HEK293T (cell line): ENCODE results near the gene SEMA4C.

Experiments
- CTCF ChIA-PET: fragments of 350-600 bp; formaldehyde crosslinking; extraction: SDS; loops from one replicate; lab custom pipeline; 2021; ENCODE audit warnings: antibody characterized with exemption, inconsistent platforms; lab: Yijun Ruan, JAX
- POLR2A ChIA-PET: fragments of 350-600 bp; formaldehyde crosslinking; extraction: SDS; loops from one replicate; lab custom pipeline; 2020; ENCODE audit warnings: antibody characterized with exemption, inconsistent platforms; lab: Yijun Ruan, JAX
- DNase-seq: peaks from one replicate; pipeline ENCODE4 v3.0.0; 2012; ENCODE audit warnings: mixed read lengths; ENCODE audit errors: extremely low spot score
- ARNT ChIP-seq: fragments of 450-650 bp; IDR thresholded peaks from 2 replicates; pipeline ENCODE4 v1.6.1; 2017; ENCODE audit warnings: mild to moderate bottlenecking
- BHLHE40 ChIP-seq: fragments of 450-650 bp; IDR thresholded peaks from 2 replicates; pipeline ENCODE4 v1.6.1; 2016; ENCODE audit warnings: mild to moderate bottlenecking, moderate library complexity, borderline replicate concordance
- CTBP1 ChIP-seq: fragments of 450-650 bp; IDR thresholded peaks from 2 replicates; pipeline ENCODE4 v1.6.1; 2016; ENCODE audit warnings: borderline replicate concordance
- ELF4 ChIP-seq: fragments of 450-650 bp; IDR thresholded peaks from 2 replicates; pipeline ENCODE4 v1.6.1; 2017; ENCODE audit warnings: antibody characterized with exemption
- FOXA1 ChIP-seq: fragments of 450-650 bp; IDR thresholded peaks from 2 replicates; pipeline ENCODE4 v1.6.1; 2016; ENCODE audit warnings: mild to moderate bottlenecking
- FOXK2 ChIP-seq: fragments of 450-650 bp; IDR thresholded peaks from 2 replicates; pipeline ENCODE4 v1.6.1; 2016; ENCODE audit warnings: mild to moderate bottlenecking
- FOXM1 ChIP-seq: fragments of 450-650 bp; IDR thresholded peaks from 2 replicates; pipeline ENCODE4 v1.6.1; 2017; ENCODE audit warnings: mild to moderate bottlenecking, borderline replicate concordance
- HDGF ChIP-seq: fragments of 450-650 bp; IDR thresholded peaks from 2 replicates; pipeline ENCODE4 v1.6.1; 2017; ENCODE audit warnings: antibody characterized with exemption, borderline replicate concordance
- L3MBTL2 ChIP-seq: fragments of 450-650 bp; conservative IDR thresholded peaks from 2 replicates; pipeline ENCODE4 v1.6.1; 2016; ENCODE audit warnings: mild to moderate bottlenecking
- LEF1 ChIP-seq: fragments of 450-650 bp; IDR thresholded peaks from 2 replicates; pipeline ENCODE4 v1.6.1; 2017; ENCODE audit warnings: mild to moderate bottlenecking, borderline replicate concordance
- NFRKB ChIP-seq: fragments of 450-650 bp; IDR thresholded peaks from 2 replicates; pipeline ENCODE4 v1.6.1; 2016; ENCODE audit warnings: mild to moderate bottlenecking, moderate library complexity
- SP1 ChIP-seq: fragments of 450-650 bp; IDR thresholded peaks from 2 replicates; pipeline ENCODE4 v1.6.1; 2017
- SUZ12 ChIP-seq: fragments of 450-650 bp; IDR thresholded peaks from 2 replicates; pipeline ENCODE4 v1.6.1; 2016; ENCODE audit warnings: mild to moderate bottlenecking
- TARDBP ChIP-seq: fragments of 450-650 bp; IDR thresholded peaks from 2 replicates; pipeline ENCODE4 v1.6.1; 2016
- ZNF384 ChIP-seq: fragments of 450-650 bp; IDR thresholded peaks from 2 replicates; pipeline ENCODE4 v1.6.1; 2016
- TF ChIP-seq, protein P1 (sequence below): fragments of 450-650 bp; IDR thresholded peaks from 2 replicates; pipeline ENCODE4 v1.6.1; 2016

Gene SEMA4C

DNA sequence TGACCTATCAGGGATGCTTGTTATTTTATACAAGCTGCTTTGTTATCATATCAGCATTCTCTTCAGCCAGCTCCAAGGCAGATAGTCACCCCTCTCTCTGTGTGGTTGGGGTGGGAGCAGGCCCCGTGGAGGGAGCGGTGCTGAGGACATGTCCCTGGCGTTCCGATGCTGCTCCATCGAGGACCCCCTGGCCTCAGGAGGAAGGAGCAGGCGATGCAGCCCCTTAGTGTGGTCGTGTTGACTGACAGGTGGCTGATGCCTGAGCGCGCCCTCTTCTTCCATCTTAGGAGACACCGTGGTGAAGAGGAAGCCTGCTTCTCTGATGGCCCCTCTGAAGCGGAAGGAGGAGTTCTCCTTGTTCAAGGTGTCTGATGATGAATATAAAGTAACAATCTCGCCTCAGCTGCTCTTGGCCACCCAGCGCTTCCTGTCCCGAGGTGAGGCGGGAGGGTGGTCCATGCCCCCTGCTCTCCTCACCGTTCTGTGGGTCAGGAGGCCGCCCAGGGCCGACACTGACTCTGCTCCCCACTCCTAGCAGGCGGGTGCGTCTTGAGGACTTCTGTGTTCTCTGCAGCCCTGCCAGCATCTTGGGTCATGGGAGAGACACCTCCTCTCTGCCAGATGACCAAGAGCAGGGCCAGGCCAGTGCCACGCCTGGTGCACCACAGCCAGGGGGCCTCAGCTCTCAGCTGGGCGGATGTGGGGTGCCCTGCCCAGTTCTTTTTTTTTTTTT, 43.2 kb downstream of the SEMA4C start:
- TF ChIP-seq CTBP1 (no peak), ZNF384 (no peak), LEF1 (no peak), TARDBP (no peak), FOXK2 (no peak), L3MBTL2 (no peak), HDGF (no peak), BHLHE40 (no peak), SUZ12 (no peak), FOXA1 (no peak), ELF4 (no peak), SP1 (no peak), ARNT (no peak), NFRKB (no peak), FOXM1 (no peak)
- TF ChIP-seq, protein P1, sequence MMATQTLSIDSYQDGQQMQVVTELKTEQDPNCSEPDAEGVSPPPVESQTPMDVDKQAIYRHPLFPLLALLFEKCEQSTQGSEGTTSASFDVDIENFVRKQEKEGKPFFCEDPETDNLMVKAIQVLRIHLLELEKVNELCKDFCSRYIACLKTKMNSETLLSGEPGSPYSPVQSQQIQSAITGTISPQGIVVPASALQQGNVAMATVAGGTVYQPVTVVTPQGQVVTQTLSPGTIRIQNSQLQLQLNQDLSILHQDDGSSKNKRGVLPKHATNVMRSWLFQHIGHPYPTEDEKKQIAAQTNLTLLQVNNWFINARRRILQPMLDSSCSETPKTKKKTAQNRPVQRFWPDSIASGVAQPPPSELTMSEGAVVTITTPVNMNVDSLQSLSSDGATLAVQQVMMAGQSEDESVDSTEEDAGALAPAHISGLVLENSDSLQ: no peak
- DNase-seq: no peak
- ChIA-PET POLR2A (no interaction called here), CTCF (no interaction called here)

DNA sequence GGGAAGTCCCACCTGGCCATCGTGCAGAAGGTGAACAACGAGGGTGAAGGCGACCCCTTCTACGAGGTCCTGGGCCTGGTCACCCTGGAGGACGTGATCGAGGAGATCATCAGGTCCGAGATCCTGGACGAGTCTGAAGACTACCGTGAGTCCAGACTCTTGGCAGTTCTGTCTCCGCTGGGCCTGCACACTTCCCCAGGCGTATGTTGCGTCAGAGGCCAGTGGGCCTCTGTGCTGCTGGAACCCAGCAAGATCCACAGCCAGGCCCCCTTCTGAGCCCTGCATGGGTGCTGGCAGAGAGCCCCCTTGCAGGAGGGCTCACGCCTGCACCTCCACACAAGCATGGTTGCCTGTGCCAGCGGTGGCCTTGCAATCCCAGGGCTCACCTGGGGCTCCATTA, 44.8 kb downstream of the SEMA4C start:
- CTCF ChIA-PET: no interaction called here
- TF ChIP-seq HDGF: no peak
- TF ChIP-seq CTBP1: no peak
- no peak for TF ChIP-seq FOXM1
- no peak for TF ChIP-seq ZNF384
- no peak for TF ChIP-seq L3MBTL2
- no peak for TF ChIP-seq BHLHE40
- no peak for TF ChIP-seq SP1
- no peak for TF ChIP-seq NFRKB
- TF ChIP-seq FOXK2: no peak
- no peak for TF ChIP-seq SUZ12
- TF ChIP-seq, protein P1: no peak
- no peak for TF ChIP-seq ELF4
- TF ChIP-seq LEF1: no peak
- no peak for TF ChIP-seq TARDBP
- no peak for TF ChIP-seq FOXA1
- TF ChIP-seq ARNT: no peak
- DNase-seq: no peak
- POLR2A ChIA-PET: no interaction called here

DNA sequence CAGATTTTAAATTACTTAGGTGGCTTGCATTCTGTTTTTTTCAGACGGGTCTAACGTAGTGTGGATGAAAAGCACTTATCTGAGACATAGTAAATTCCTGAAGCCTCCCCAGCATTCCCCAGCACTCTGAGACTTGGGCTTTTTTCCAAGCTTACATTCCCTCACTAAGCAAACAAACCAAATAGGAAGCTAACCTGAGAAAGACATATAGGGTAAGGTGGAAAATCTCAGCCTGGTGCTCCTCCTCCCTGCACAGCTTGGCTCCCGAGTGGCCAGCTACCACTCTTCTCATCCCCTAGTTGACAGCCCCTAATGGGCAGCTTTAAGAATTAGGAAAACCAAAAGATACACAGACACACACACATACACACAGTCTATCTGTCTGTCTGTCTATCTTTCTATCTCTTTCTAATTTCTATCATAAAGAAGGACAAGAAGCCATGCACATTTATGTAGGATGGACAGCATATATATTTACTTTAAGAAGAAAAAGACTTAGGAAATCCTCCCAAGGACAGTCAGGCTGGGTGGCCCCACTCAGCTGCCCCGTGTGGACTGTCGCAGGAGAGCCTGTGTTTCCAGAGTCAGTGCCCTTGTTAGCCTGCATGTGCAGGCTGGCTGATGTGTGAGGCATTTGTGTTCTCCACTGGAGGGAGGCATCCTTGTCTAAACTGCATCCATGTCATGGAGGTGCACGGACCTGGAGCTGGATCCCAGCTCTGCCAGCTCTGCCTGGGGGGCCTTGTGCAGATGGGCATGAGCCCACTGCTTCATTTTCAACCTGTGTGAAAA, 45.6 kb downstream of the SEMA4C start:
- no peak for DNase-seq
- ChIA-PET CTCF (no interaction called here), POLR2A (no interaction called here)
- TF ChIP-seq LEF1 (no peak), HDGF (no peak), L3MBTL2 (no peak), BHLHE40 (no peak), FOXA1 (no peak)

DNA sequence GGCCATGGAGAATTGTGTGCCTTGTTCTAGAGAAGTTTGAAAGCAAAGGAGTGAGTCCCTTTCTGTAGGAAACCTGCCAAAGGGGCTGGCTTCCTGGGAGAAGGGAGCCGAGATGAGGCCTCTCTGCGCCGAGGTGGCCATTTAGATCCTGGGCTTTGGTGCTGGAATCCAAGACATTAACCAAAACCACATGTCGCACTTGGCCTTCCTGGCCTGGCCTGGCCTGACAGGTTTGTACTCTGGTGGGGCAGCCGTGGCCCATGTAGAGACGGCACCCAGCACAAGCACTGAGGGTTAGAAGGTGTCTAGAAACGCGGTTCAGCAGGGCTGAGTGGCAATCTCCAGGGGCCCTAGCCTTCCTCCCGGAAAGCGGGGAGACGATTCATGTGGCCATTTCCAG, 46.7 kb downstream of the SEMA4C start:
- no peak for TF ChIP-seq SP1
- TF ChIP-seq HDGF: no peak
- TF ChIP-seq CTBP1: no peak
- TF ChIP-seq LEF1: no peak
- no peak for TF ChIP-seq NFRKB
- TF ChIP-seq ELF4: no peak
- no peak for TF ChIP-seq FOXK2
- TF ChIP-seq FOXA1: no peak
- no peak for TF ChIP-seq TARDBP
- TF ChIP-seq ARNT: no peak
- TF ChIP-seq SUZ12: no peak
- TF ChIP-seq ZNF384: no peak
- no peak for DNase-seq
- ChIA-PET POLR2A (no interaction called here), CTCF (no interaction called here)

DNA sequence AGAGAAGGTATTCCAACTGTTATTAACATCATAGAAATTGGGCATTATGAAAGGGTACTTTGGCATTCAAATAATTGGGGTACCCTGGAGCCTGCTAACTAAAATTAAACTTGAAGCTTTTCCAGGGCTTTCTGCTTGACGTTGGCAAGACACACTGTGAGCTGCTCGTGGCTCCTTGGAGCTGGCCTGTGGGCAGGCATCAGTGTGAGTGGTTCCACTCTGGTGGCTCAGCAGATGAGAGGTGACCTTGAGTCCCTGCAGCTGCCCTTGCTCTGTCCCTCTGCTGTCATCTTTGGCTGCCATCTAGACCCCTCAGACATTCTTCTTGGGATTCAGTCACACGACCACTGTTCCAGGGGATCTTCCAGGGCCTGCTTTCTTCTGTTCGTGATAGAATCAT, 47.1 kb downstream of the SEMA4C start:
- ChIA-PET CTCF (no interaction called here), POLR2A (interaction anchor here (1.0 kb wide), 1 partner anchor 11 kb away, joined by 3 read pairs; no protein-coding TSS in a partner anchor)
- TF ChIP-seq FOXM1 (no peak), TARDBP (no peak), BHLHE40 (no peak), ELF4 (no peak), SUZ12 (no peak), CTBP1 (no peak), LEF1 (no peak), SP1 (no peak), ARNT (no peak), ZNF384 (no peak), HDGF (no peak), L3MBTL2 (no peak), FOXK2 (no peak), NFRKB (no peak)
- TF ChIP-seq, protein P1: no peak
- DNase-seq: no peak
